GM18861 (cell line): Measurements from ENCODE around the gene TCEA2.
"Not testable (repeated sequence)": the region's sequence is repeated elsewhere in the genome, so short reads cannot be mapped to it uniquely, and the experiment has no call there.

Experiments
- ATAC-seq: cut with Tn5 transposase; IDR thresholded peaks from one replicate; pipeline ENCODE4 v1.9.1; 2021; ENCODE audit not compliant: unreplicated experiment

Gene TCEA2

DNA sequence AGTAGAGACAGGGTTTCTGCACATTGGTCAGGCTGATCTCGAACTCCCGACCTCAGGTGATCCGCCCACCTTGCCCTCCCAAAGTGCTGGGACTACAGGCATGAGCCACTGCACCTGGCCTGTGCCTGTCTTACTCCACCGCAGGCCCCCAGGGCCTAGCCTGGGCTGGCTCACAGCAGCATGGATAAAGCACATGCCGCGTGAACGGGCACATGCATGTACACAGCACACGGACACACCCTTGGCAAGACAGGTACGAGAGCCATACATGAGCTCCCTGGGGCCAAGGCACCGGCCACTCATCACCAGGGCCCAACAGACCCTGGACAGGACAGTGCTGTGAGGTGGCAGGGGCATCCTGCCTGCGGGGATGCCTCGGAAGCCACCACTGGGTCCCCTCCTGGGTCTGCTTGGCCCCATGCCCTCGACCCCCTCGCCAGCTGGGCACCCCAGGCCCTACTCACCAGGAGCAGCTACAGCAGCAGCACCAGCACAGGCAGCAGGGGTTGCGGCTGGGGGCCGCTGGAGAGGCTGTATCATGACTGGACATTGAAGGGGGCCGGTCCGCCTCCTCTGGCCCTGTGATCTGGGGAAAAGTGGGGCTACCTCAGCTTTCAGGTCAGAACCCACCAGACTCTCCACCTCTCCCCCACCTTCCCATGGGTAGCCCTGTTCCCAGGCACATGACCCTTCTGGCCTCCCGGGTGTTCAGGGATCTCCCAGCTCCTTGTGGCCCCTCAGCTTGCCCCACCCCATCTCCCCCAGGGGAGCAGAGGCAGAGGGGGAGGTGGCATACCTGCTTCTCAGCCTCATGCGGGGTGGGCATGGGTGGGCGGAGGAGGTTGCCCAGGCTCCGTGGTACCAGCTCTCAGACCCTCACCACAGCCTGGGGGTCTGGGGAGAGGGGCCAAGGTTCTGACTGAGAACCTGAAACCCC lies 13.3 kb downstream of the TCEA2 start:
- ATAC-seq: no peak

DNA sequence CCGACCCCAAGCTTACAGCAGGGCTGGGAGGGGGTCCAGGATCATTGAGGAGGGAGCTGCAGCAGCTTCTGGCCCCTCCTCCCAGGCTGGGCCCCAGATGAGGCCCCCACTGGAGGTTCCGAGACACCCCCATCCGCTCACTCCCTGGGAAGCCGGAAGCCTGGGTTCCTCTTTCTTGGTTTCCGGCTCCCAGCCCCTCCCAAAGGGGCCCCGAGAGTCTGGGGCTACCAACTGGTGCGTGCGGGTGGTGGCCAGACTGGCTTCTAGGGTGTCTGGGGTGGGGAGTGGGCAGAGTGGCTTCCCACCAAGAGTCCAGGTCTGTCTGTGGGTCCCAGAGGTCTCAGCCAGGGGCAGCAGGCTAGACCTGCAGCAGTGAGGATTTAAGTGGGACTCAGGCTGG lies 14.1 kb downstream of the TCEA2 start:
- no peak for ATAC-seq

- ATAC-seq: no peak
These were observed 14.5 kb downstream of the TCEA2 start for GRCh38 chr20:64077541-64077875.

DNA sequence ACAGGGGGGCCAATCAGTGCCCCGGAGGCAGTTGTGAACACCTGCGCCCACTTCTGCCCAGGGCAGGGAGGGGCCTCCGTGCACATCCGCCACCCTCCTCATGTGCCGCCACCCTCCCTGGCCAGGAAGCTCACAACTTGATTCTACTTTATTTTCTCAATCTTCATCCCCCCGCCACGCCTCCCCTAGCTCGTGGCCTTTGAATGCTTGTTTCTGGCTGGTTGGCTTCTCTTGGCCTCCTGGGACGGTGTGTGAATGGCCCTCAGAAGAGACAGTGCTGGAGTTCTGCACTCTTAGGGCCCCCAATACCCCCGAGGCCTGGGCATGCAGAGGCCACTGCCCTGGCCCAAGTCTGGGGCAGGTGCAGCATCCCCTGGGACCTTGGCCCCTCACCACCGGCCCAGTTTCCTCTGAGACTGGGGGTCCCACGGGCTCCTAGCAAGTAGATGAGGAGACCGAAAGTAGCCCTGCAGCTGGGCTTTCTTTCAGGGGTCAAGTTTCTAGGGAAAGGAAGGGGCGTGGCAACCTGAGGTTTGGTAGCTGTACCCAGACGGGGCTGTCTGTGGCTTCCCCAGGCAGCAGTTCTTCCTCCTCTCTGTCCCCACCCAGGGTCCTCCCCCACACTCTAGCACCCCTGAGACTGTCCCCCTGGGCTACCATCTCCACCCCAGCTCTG lies 15.0 kb downstream of the TCEA2 start:
- ATAC-seq: peak; percentile 23

DNA sequence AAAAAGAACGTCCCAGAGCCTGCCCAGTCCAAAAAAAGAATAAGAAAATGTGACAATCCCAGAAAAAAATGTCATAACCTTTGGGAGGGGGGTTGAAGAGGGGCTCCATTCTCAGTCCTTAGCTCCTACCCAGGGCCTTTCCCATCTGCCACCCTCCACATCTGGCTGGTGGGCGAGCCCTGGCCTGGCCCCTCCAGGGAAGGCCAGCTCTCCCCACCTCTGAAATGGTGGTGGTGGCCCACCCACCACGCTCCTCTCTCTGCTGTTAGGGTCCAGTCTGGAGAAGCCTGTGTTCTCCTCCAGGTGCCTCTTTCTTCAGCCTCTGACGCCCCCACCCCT lies 15.9 kb downstream of the TCEA2 start:
- ATAC-seq: no peak

GRCh38 chr20:64079273-64080012 lies 16.4 kb downstream of the TCEA2 start, which contains the start of gene RGS19:
Gene RGS19 (minus strand): TSS chr20:64079518. CDS start chr20:64076886, 2,632 bp downstream.
- ATAC-seq: peak; percentile 23

DNA sequence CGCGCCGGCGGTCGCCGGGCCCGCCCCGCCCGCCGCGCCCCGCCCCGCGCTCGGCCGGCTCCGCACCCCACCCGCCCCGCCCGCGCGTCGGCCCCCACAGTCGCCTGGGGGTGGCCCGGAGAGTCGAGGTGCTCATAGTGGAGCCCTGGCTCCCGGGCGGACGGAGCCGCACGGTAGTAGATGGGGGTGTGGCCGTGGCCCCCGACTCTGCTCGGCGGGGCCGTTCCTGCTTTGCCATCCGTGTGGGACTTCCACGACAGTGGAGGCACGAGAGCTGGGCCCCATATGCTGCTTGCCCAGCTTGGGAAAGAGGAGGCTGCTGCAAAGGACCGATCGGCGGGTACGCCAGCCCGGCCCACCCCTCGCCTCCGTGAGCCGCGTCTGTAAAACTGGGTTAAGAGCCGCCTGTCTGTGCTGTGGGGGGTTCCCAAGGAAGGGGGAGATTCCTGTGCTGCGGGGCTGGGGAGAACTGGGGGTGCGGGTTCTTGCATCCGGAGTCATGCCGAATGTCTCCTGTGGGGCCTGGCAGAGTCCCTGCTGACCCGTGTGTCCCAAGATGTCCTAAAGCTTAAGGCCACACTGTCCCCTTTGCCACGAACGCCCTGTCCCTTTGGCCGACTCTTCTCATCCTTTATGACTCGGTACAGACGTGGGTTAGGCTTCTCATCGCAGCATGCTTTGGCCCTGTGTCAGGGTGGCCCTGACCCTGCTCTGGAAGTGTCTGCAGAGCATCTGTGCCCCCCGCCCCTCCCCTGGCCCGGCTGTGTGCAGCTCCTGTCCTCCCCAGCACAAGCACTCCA lies 17.2 kb downstream of the TCEA2 start, which contains the start of gene OPRL1:
Gene OPRL1, plus strand, starts transcription at position 70 of the 800 bp plus-strand sequence. CDS start 12,639 bp downstream, outside the sequence.
- no peak for ATAC-seq

DNA sequence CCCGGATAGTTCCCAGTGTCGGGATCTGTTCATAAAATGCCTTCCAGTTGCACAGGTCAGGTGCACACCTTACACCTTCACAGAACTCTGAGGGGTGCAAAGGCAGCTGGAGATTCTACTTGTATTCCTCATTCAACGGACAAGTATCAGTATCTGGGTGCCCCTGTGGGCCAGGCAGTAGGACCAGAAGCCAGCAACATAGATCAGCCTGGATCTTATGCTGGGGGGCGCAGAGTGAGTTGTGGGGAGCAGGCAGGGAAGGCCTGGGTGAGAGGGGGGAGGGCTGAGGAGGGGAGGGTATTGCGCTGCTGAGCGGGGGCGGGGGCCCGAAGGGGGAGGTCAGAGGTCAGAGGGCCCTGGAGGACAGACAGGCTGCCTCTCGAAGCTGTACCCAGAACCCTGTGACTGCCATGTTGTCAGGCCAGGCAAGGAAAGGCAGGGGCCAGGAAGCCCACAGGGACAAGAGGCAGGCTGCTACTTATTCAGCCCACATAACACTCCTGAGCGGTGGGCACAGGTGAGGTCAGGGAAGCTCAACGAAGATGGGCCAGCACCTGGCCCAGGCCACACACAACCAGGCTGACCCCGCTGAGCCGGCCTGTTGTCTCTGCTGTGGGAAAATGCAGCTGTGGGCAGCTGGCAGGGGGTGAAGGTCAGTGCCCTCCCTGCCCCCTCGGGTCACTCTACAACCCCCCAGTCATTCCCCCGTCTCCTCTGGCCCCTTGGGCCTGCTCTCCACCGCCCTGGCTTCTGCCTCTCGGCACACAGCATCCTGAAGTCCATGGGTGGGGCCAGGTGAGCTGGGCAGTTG lies 18.0 kb downstream of the TCEA2 start:
- ATAC-seq: no peak

- ATAC-seq: no peak
These were observed 18.6 kb downstream of the TCEA2 start for GRCh38 chr20:64081624-64081964.

DNA sequence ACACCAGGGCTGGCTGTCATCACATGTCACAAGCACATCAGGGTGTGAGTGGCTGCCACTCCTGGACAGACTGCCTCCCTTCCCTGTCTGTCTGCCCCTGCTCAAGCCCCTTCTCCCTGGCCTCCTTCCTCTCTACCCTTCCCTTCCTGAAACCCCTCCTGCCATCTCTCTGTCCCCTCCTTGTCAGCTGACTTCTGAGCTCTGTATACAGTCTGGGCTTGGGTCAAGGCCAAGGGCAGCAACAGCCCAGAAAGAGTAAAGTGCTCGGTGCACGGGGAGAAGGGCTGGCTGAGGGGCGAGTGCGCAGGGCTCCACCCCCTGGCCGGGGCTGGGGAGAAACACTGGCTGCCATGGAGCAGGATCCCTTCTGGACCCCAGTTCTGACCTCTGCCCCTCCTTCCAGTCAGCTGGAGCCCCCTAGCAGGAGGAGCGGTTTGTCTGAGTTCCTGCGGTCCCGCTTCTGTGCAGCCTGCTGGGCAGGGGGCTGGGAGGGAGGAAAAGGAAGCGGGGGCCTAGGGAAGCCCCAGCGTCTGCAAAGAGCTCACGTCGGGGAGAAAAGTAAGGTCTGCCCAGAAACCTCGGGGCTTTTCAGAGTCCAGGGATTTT lies 19.2 kb downstream of the TCEA2 start:
- ATAC-seq: no peak

DNA sequence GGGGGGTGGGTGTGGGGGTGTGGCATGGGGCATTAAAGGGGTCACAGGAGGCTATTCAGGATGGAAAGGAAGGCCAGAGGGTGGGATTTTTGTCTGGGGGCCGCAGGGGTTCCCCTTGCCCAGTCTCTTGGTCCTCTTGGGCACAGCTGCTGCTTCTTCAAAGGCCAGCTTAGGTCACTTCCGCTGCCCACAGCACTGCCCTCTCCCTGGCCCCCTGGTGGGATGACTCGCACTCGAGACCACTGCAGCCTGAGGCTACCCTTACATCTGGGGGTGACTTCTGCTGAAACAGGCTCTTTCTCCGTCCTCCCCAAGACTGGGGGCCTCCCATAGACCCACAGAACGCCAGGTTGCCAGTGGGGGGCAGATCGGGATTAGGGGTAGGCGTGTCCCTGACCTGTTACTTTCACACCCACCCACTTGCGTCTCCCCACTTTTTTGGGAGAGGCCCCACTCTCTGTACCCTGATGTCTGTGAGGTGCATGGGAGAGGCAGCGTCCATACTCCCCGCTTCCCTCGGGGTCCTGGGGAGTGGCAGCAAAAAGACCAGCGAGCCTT lies 19.9 kb downstream of the TCEA2 start:
- ATAC-seq: no peak

- ATAC-seq: no peak
These were observed 20.4 kb downstream of the TCEA2 start for GRCh38 chr20:64083378-64083803.

DNA sequence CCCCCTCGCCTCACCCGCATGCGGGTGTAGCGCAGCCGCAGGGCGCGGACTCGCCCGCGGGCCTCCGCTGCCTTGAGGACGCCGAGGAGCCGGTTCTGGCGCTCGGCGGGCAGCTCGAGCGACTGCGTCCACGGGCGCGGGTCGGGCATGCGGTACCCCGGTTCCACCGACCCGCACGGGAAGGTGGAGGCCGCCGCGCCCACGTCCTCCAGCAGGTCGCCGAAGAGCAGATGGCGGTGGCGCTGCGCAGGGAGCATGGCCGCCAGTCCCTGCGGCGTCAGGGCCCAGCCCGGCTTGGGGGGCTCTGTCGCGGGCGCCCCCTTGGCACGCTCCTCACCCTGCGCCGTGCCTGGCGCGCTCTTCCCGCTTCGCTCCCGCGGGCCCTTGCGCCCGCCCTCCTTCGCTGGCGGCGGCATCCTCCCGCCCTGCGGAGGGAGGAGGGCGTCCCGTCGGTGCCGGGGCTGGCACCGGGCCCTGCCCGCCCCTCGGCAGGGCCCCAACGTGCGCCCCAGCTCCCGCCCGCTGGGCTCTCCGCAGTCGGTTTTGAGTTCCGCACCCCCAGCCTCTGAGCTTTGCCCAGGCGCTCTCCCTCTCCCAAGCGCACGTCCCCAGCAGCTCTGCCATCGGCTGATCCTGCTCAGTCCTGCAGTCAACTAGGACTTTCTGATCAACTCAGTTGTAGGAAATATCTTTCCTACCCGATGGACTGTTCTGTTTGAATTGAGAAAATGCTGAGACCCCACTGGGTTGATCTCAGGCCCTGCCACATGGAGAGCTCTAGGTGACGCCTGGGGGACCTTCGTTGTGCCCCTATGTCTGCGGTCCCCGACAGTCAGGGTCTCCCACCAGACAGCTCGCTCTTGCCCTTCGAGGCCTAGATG lies 21.0 kb downstream of the TCEA2 start, which contains the start of gene LKAAEAR1:
Gene LKAAEAR1, minus strand, starts transcription at position 595 of the 881 bp plus-strand sequence. Its CDS starts 179 bp downstream, at position 416.
- ATAC-seq: no peak

GRCh38 chr20:64084685-64085152 lies 21.7 kb downstream of the TCEA2 start:
- no peak for ATAC-seq

DNA sequence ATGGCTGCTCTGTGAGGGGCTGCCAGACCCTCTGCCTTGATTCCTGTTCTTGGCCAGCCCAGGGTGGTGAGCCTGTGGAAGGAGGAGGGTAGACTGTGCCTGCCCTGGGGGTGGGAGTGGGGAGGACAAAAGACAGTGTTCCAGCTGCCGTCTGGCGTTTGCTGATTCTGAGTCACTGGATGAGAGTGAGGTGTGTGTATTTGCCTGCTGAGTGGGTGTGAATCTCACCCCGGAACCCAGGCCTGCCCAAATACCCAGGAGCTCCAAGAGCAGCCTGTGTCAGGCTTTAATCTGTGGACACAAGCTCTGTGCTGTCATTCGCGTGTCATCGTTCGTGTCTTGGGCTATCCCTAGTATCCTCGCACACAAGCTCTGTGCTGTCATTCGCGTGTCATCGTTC lies 23.8 kb downstream of the TCEA2 start:
- no peak for ATAC-seq

DNA sequence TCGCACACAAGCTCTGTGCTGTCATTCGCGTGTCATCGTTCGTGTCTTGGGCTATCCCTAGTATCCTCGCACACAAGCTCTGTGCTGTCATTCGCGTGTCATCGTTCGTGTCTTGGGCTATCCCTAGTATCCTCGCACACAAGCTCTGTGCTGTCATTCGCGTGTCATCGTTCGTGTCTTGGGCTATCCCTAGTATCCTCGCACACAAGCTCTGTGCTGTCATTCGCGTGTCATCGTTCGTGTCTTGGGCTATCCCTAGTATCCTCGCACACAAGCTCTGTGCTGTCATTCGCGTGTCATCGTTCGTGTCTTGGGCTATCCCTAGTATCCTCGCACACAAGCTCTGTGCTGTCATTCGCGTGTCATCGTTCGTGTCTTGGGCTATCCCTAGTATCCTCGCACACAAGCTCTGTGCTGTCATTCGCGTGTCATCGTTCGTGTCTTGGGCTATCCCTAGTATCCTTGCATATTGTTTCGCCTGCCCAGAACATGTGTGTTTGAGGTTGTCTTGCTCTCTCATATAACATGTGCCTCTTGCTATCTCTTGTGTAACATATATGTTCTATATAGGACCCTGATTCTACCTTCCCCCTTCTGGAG lies 24.3 kb downstream of the TCEA2 start:
- ATAC-seq: not testable (repeated sequence)

GRCh38 chr20:64088586-64088985 lies 25.6 kb downstream of the TCEA2 start:
- not testable (repeated sequence) for ATAC-seq

- ATAC-seq: no peak
These were observed 27.2 kb downstream of the TCEA2 start for GRCh38 chr20:64090165-64090564.
